HL-60/S4 treated with phorbol 12-myristate 13-acetate at 8.2 ng/mL for 4 days and 3 days (cell line): ENCODE results near the gene PEX10.

Experiments
- in situ Hi-C: fragments of 300-500 bp; cut with MboI; formaldehyde crosslinking; loops from 2 replicates; pipeline ENCODE4 v1.15.0; 2022; ENCODE audit warnings: low sequenced_read_pairs

PEX10 gene

DNA sequence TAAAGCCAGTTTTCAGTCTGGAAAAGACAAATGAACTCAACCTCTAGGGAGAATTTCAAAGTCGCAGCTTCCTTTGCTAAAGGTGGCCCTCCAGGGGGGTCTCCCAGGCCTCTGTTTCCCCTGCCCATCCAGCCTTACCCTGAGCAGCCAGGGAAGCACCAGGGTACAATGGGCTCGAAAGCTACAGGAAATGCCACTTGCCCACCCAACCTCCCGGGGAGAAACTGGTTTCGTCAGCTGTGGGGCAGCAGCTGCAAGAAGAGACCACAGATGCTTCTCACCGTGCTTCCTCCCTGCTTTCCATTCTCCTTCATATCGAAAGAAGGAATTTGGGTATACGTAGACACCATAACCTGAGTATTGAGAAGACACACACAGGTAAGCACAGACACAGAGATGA, 22.7 kb downstream of the PEX10 start:
- in situ Hi-C loops, result no loop called here

DNA sequence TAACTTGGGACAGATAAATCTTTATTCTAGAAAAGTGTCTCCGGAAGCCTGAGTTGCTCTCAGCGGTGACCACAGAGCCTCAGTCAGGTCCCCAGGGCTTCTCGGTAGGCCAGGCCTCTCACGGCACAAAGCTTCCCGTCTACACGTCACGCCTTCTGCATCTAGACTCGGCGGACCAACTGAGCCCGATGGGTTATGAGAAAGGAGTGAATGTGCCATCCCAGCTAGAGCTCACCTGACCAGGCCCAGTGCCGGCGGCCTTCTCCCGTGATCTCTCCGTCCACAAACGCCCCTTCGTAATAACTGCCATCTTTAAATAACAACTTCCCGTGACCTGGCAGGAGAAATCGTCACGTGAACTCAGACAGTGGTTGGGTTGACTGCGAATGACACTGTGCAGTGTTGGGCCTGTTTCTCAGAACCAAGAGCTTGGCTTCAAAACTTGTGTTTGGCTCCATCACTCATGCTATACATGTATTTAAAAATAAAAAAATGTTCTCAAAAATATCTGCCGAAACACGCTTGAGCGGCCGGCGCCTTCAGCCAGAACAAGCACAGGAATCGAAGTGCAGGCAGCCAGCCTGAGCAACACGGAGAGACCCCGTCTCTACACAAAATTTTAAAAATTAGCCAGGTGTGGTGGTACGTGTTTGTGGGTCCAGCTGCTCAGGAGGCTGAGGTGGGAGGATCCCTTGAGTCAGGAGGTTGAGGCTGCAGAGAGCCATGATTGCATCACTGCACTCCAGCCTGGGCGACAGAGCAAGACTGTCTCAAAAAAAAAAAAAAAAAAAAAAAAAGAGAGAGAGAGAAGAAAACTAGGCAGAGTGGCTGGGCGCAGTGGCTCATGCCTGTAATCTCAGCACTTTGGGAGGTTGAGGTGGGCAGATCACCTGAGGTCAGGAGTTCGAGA, 24.1 kb downstream of the PEX10 start:
- in situ Hi-C loops, result no loop called here

DNA sequence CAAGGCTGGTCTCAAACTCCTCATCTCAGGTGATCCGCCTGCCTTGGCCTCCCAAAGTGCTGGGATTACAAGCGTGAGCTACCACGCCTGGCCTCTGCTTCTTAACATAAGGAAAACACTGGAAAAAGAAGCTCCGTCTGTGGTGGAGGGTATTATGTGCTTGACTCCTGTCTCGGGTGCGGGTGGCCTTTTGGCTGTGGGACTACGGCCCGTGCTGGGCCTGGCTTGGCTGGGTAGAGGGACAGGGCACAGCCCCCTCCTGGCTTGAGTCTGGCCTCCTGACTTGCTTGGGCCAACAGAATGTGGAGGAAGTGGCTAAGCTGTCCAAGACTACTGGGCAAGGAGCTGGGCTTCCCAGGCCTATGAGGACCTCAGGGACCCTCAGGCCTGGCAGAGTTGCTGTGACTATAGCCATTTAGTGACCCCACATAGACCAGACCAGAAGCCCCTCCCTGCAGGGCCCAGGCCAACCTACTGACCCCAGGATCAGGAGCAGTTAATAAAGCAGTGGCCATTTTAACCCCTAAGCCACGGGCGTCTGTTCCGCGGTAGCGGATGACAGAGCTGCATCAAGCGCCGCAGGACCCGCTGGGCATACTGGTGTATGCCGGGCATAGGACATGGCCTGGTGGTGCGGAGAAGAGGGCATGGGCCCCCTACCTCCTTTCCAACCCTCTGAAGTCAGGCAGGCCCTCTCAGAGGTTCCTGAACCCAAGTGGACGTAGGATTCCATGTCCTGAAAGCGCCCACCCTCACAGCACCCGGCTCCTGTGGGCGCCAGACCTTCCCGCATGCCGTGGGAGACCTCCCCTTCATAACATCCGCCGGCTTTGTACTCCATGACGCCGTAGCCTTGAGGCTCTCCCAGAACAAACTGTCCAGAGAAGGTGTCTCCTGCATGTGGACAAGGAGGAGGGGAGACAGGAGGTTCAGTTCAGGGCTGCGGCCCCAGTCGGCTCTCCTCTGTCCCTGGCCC, 25.4 kb downstream of the PEX10 start:
- in situ Hi-C loops, result no loop called here

DNA sequence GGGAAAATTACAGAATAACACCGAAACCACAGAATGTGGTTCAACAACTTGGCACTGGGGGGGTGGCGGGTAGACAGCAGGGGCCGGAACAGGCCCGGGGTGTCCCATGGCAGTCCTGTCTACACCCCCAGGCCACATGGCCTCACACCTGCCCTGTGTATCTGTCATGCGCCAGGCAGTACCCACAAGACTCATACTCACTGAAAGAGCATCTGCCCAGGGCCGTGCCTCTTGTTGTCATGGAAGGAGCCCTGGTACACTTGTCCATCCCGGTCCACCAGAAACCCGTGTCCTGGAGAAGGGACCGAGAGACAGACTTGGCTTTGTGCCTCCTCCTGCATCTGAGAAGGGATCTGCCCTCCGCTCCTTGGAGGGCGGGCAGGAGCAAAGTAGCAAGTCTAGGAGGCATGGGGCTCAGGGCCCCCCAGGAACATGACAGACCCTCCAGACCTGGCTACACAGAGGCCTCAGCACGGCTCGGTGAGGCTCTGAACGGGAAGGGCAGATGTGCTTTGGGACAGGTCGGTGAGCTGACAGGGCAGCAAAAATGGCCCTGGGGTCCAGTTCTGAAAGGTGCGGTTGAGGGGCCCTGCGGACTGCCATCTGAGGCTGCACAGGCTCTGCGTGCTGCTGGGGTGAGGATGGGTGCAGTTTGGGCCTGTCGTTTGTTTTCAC, 26.6 kb downstream of the PEX10 start:
- in situ Hi-C loops, result no loop called here

DNA sequence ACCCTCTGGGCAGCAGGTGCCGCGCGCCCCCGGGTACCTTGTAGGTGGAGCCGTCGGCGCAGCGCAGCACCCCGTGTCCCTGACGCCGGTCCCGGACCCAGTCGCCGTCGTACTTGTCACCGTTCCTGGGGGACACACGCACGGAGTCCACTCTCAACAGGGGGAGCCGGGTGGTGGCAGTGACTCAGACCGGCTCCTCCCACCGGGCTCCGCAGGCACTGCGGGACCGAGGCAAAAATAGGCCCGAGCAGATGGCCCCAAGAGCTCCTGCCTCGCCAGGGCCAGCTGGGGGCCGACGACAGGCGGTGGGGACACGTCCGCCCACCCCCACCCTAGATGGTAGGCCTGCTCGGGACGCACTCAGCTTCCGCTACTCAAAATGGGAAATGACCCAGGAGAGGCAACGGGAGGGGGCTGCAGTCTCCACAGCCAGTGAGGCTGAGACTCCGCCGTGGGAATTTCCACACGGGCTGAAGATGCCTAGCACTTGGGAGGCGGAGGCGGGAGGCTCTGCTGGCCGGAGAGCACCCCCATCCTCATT, 27.4 kb downstream of the PEX10 start:
- in situ Hi-C loops, result no loop called here

DNA sequence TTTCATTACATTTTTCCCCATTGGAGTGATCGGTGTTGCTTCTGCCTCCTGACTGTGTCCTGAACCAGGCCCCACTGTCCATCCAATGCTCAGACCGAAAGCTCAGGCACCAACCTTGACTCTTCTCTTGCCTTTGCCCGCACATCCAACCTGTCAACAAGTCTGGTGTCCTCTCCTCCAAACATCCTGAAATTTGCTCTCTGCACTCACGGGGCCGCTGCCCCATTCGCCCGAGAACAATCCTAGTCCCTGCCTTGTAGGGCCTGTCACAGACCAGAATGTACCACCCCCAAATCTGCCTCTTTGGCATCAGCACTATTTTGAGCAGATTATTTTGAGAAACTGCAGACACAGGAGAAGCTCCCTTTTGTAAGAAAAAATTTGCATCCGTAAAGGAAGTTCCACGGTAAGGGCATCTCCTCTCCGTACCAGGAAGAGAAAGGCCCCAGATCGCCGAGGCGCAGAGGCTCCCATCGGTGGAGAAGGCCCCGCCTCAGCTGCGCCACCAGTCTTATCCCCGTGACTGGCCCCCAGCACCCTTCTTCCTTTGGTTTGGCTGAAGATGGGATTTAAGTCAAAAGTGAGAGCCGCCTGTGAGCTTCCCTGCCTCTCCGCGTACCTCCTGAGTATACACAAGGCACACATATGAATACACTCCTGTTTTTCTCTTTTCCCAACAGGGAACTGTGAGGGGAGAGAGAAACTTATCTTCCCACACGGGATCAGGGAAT, 28.1 kb downstream of the PEX10 start:
- in situ Hi-C loops, result no loop called here

DNA sequence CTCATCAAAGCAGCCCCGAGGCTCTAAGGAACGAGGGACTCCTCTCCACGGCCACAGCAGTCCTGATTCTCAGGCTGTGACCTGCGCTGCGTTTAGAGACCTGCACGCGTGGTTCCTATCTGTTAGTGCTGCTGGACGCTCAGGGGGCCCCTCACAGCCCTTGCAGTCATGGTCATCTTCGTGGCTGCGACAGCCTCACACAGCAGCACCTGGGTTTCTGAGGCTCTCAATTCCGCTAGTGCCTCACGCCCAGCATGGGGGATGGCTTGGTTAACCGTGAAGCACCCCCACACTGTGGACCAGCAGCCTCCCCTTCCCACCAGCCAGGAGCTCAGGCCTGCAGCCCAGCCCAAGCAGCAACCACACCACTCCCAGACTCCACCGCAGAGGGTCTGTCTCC, 28.8 kb downstream of the PEX10 start:
- in situ Hi-C loops, result no loop called here

DNA sequence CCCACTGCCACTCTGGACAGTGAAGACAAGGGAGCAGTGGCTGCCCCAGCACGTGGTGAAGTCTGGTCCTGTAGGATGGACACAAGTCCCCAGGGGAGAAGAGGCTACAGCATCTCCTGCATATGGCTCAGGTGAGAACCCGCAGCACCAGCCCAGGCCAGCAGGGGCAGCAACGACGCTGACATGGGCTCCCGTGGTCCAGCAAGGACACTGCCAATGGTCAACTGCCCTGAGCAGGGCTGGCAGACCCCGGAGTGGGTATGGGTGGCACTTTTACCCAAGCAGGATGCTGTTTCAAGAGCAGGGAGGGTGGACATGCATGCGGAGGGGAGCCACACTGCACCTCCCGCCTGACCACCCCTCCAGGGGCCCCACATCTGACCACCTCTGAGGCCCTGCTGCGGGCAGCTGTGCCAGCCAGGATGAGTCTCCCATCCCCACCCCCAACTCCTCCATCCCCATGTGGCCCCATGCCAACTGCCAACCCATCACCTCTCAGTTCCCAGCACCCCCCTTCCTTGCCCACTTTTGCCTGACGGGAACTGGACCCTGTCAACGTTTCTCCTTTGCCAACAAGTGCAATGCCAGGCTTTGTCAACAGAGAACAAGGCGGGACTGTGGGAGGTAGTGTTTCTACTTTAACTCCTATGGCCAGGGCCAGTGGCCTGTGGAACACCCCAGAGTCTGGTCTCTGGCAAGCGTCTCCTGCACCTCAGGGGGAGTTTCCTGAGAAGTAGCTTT, 29.6 kb downstream of the PEX10 start:
- in situ Hi-C loops, result no loop called here

DNA sequence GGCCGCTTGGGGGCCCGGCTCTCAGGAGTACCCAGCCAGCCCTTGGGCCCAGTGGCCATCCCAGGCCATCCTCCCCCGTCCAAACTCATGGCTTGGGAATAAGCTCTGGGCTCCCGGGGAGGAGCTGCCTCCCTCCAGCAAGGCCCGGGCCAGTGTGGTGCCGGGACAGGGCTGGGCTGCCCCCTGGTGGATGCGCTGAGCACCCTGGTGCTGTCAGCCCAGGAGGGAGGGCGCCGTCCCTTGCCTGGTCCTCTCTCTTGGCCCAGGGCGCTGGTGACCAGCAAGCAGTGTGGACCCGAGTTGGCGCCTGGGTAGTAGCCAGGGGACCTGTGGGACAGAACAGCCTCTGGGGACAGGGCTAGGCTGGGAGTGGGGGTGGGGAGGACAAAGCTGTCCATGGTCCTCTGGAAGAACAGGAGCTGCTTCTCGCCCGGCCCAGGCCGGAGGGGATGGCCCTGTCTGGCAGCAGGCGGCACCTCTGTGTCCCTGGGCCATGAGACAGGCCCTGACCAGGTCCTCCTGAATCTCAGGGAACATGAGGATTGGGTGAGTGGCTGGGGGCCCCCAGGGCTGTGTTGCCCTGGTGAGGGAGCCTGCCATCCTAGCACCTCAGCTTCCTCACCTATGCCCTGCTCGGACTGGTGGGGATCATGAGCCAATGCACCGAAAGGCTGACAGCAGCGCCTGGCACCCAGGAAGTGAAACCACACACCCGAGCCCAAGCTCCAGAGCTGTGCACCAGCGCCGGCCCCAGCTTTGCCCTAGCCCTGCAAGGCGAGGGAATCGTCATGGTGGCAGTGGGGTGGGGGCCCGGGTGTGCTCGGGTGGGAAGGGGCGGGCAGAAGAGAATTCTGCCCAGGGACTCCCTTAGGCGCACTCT, 30.4 kb downstream of the PEX10 start:
- in situ Hi-C loops, result no loop called here

DNA sequence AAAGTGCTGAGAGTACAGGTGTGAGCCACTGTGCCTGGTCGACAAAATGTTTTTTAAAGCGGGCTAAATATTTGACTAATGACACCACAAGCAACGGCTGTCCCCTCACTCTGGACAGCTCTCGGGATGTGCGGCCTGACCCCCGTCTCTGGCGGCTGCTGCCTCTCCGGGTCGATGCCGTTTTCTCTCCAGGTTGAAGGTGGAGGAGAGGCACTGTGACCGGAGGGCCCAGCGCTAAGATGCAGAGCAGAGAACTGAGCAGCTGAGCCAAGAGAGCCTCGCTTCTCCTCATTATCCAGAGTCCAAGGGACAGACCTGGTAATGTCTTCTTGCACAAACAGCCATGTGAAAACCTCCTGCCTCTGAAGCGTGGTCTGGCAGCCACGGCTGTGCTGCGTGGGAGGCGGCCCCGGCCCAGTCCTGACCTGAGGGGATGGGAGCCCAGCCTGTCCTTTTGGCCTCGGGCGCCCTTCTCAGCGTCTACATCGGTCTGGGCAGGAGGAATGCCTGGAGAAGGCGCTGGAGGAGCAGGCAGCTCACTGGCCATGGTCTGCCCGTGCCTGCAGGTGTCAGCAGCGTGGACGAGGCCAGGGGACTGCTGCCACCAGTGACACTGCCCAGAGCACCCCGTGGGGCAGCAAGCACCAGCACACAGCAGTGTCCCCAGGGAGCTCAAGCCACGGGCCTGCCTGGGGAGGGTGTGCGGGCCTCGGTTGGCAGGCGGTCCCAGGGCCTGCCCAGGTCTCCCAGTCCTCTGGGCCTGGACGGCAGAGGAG, 31.4 kb downstream of the PEX10 start:
- in situ Hi-C loops, result no loop called here

DNA sequence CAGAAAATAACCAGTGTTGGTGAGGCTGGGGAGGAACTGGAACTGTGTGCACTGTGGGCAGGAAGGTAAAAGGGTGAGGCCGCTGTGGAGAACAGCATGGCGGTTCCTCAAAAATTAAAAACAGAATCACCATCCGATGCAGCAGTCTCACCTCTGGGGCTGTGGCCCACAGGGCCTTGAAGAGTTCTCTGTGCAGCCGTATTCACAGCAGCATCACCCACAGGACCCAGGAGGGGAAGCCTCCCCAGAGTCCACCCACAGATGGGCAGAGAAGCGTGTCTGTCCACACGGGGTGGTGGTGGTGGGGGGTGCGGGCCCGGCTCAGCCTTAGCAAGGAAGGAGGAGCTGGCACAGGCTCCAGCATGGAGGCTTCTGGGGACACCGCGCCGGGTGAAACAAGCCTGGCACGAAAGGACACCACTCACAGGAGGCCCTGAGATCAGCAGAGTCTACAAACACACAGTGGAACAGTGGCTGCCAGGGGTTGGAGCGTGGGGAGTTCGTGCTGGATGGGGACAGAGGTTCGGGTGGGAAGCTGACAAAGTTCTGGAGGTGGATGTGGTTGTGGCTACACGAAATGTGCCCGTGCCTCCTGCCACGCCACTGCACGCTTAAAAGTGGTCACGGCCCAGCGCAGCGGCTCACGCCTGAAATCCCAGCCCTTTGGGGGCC, 32.5 kb downstream of the PEX10 start:
- in situ Hi-C loops, result loop anchor here (10.0 kb wide), 1 partner anchor 185 kb away; the partner anchor contains the start of gene FAAP20

DNA sequence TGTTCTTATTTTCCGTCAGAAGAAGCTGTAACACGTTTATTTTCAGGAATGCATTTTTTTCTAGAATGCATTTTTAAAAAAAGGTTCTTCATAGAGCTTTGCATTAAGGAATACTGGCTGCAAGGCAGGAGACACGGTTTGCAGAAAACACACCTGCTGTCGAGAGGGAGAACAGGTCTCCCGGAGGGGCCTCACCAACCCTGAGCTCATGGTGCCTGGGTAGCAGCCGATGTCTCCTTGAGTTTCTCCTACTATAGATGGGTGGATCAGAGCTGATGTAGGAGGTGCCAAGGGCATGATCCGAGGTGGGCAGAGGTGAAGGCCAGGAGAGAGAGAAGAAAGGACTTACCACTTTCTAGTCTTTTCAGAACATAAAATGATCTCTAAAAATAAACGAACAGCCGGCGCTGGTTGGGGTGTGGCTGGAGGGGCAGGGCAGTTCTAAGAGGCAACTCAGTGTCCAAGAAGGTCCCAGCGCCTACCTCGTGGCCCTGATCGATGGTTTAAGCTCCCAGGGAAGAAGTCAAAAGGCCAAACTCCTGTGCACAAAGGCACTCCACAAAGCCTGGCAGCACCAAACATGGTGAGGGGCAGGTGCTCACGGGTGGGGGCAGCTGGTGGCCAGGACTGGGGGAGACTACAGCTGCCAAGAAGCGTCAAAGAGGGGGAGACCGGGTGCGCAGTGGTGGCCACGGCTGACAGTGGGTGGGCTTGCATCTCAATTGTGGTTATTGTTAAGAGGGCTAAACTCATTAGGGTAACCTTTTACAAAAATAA, 33.2 kb downstream of the PEX10 start:
- in situ Hi-C loops, result loop anchor here (10.0 kb wide), 1 partner anchor 184 kb away; the partner anchor contains the start of gene FAAP20

DNA sequence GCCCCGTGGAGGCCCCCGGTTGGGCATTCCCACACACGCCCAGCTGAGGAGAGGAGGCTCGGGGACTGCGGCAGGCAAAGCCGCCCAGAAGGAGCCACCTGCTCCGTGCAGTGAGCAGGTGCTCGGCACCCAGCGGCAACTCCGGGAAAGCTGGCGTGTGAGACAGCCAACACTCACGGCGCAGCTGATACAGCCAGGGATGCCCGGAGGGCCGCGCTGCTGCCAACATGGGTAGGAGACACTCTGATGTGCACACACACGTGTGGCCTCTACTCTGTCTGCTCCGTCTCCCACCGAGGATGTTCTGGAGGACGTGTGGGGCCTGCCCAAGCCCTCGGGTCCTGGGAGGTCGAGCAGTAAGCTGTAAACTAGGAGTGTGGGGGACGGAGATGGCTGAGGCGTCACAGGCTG, 33.9 kb downstream of the PEX10 start:
- in situ Hi-C loops, result loop anchor here (10.0 kb wide), 1 partner anchor 184 kb away; the partner anchor contains the start of gene FAAP20

DNA sequence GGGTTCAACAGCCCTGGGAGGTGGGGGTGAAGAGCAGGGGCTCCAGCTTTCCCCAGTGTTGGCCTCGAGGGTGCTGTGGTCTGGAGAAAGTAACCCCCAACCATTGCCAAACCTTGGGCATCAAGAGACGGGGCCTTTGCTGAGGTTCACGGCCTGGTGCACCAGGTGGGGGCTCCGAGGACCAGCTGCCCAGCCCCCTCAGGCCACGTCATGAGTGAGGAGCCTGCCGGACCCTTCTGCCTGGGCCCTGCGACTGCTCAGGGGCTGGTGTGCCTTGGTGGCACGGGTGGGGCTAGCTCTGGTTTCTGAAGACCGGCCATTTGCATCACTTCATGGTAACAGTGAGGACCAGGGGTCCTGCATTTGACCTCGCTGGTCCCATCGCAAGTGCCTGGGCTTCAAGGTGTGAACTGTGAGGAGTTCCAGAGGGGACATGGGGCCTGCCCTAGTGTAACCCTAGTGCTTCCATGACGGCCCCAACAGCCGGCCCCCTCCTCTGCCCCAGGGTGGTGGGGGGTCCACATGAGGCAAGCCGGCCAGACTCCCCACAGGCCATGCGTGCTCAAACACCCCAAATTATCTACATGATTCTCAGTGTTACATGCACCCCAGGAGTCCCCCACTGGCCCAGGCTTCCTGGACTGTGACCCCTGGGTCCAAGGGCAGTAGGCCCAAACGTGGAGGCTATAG, 34.5 kb downstream of the PEX10 start:
- in situ Hi-C loops, result loop anchor here (10.0 kb wide), 1 partner anchor 183 kb away; the partner anchor contains the start of gene FAAP20

DNA sequence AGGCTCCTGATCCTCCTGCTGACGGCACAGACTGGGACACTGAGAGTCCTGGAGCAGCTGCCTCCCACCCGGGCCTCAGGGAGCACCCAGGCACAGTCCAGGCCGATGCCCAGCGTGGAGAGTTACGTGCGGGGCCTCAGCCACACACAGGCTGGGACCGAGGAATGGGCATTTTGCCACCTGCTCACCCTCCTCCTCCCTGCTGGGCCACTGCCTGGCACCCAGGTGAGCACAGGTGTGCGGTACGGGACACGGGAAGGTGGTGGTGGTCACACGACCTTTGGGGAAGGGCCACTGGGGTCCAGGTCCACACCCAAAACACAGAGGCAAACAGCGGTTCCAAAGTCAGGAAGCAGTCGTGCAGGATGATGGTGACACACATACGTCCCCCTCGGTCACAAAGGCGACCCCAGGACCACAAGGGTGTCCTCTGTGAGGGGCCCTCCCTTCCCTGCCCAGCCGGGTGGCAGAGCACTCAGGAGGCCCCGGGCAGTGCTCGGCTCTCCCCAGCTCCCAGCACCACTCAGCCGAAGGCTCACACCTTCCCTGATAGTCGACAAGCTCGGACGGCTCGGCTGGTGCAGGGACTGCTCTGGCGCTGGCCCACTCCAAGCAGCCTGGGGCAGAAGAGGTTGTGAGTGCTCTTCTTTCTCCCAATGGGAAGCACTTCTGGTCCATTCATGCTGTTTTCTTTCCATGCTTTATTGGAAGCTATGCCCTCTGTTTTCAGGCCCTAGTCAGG, 35.3 kb downstream of the PEX10 start:
- in situ Hi-C loops, result loop anchor here (10.0 kb wide), 1 partner anchor 182 kb away; the partner anchor contains the start of gene FAAP20
